PC-3 (cell line): ENCODE data around the gene TENM4. TPM values are rescaled to one million over a fixed set of nuclear protein-coding genes. Genes with fewer than 3 reads are reported as not detected.

Source experiments
- ATAC-seq: fragments of 200-7000 bp; cut with Tn5 transposase; 2 replicates; pipeline ENCODE4 v1.9.1; 2020; ENCODE audit warnings: mild to moderate bottlenecking, moderate library complexity
- BruUV-seq: library from RNA; stranded (reverse); fragments of 400-500 nt; replicated peaks from 2 replicates; lab custom pipeline; 2021; lab: Mats Ljungman, UMichigan
- CTCF ChIA-PET: fragments of 300-600 bp; sonication (Branson Sonifier 250); formaldehyde crosslinking; loops from one replicate; lab custom pipeline; 2022; ENCODE audit warnings: antibody characterized with exemption; lab: Charles Lee
- POLR2A ChIA-PET: fragments of 300-600 bp; sonication (Branson Sonifier 250); formaldehyde crosslinking; loops from one replicate; lab custom pipeline; 2022; ENCODE audit warnings: antibody characterized with exemption; ENCODE audit not compliant: unreplicated experiment; lab: Charles Lee
- DNase-seq: peaks from one replicate; pipeline ENCODE4 v3.0.0-alpha.2; 2015
- H2AFZ ChIP-seq: fragments of 300-600 bp; sonication (generic); 2 replicates; pipeline ENCODE4 v1.6.0; 2016; ENCODE audit warnings: antibody characterized with exemption, low read length
- H3F3A ChIP-seq: fragments of 300-600 bp; sonication (generic); one replicate; pipeline ENCODE4 v1.6.0; 2017; ENCODE audit warnings: antibody characterized with exemption, low read length, control low read depth, mild to moderate bottlenecking; ENCODE audit not compliant: unreplicated experiment
- H3K27ac ChIP-seq: fragments of 300-600 bp; sonication (generic); 2 replicates; pipeline ENCODE4 v1.5.1; 2016; ENCODE audit warnings: mild to moderate bottlenecking, low read length
- H3K27me3 ChIP-seq: fragments of 300-600 bp; sonication (generic); 2 replicates; pipeline ENCODE4 v1.6.1; 2016; ENCODE audit warnings: low read length, mixed read lengths
- H3K36me3 ChIP-seq: fragments of 300-600 bp; sonication (generic); 2 replicates; pipeline ENCODE4 v1.6.1; 2016; ENCODE audit warnings: low read depth, mixed run types, low read length, mixed read lengths
- H3K4me1 ChIP-seq: fragments of 300-600 bp; sonication (generic); 2 replicates; pipeline ENCODE4 v1.5.1; 2016; ENCODE audit warnings: low read length; ENCODE audit not compliant: insufficient read depth
- H3K4me2 ChIP-seq: fragments of 300-600 bp; sonication (generic); 2 replicates; pipeline ENCODE4 v1.6.0; 2016; ENCODE audit warnings: low read length
- H3K4me3 ChIP-seq: fragments of 300-600 bp; sonication (generic); 2 replicates; pipeline ENCODE4 v1.5.1; 2016; ENCODE audit warnings: mild to moderate bottlenecking, low read length, mixed read lengths
- H3K79me2 ChIP-seq: fragments of 300-600 bp; sonication (generic); 2 replicates; pipeline ENCODE4 v1.6.1; 2017; ENCODE audit warnings: low read length, mixed read lengths
- H3K9ac ChIP-seq: fragments of 300-600 bp; sonication (generic); 2 replicates; pipeline ENCODE4 v1.6.0; 2016; ENCODE audit warnings: mild to moderate bottlenecking, low read length
- H3K9me2 ChIP-seq: fragments of 300-600 bp; sonication (generic); replicated peaks from 2 replicates; pipeline ENCODE4 v1.6.1; 2016; ENCODE audit warnings: mixed run types, low read length, mixed read lengths
- H3K9me3 ChIP-seq: fragments of 300-600 bp; sonication (generic); 2 replicates; pipeline ENCODE4 v1.6.1; 2016; ENCODE audit warnings: low read length, mixed read lengths
- H4K20me1 ChIP-seq: fragments of 300-600 bp; sonication (generic); 2 replicates; pipeline ENCODE4 v1.6.1; 2016; ENCODE audit warnings: low read length, mixed read lengths
- CTCF ChIP-seq: fragments of 300-600 bp; sonication (generic); conservative IDR thresholded peaks from 2 replicates; pipeline ENCODE4 v1.5.1; 2017; ENCODE audit warnings: antibody characterized with exemption, low read depth, mild to moderate bottlenecking, low read length
- EZH2 ChIP-seq: fragments of 300-600 bp; sonication (generic); IDR thresholded peaks from one replicate; pipeline ENCODE4 v1.6.1; 2017; ENCODE audit warnings: antibody characterized with exemption, mild to moderate bottlenecking, low read length; ENCODE audit not compliant: unreplicated experiment
- EZH2phosphoT487 ChIP-seq: fragments of 300-600 bp; sonication (generic); IDR thresholded peaks from 2 replicates; pipeline ENCODE4 v1.6.1; 2018; ENCODE audit warnings: mild to moderate bottlenecking, antibody characterized with exemption, low read length, borderline replicate concordance
- intact Hi-C: fragments of 100-400 bp; cut with micrococcal nuclease; formaldehyde crosslinking; loops from 2 replicates; pipeline ENCODE4 v1.9.0; 2023
- total RNA-seq: library from RNA; depleted of rRNA; stranded (reverse); fragments of >200 nt; gene quantifications from 2 replicates; pipeline ENCODE4 v1.2.3, GENCODE V29; 2014

Gene TENM4
- total RNA-seq, 1 experiment from 2014 or later, result 19.7 TPM

- no peak overlapping the region for H3K27ac ChIP-seq
- TF ChIP-seq CTCF, result no peak
- no peak for TF ChIP-seq EZH2
- TF ChIP-seq EZH2phosphoT487, result no peak
Measured at GRCh38 chr11:79425463-79425862, 15.4 kb downstream of the TENM4 start.

DNA sequence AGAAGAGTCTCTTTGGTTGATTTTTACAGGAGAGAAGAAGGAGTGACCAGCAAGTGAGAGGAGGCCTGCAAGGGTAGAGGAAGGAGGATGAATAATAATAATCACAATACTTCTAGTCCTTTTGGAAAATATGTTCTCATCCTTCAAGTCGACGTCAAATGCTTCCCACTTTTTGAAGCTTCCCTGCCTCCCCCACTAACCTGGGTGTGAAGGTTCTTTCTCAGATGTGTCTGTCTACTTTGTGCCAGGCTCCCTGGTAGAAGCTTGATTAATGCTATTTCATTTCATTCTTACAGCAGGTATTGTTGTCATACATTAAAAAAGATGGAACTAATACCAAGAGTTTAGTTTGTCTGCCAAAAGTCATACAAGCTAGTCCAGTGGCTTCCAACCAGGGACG is 17.1 kb downstream of the TENM4 start:
- Histone ChIP-seq H3K9me2 (no peaks in the 10 kb centered on the region), H3K9ac (no peak overlapping the region), H3K36me3 (no peaks in the 10 kb centered on the region), H4K20me1 (no peaks in the 10 kb centered on the region), H3K4me1 (peaks cover 8% of the 10 kb centered on the region), H3K9me3 (no peaks in the 10 kb centered on the region), H2AFZ (no peak overlapping the region), H3F3A (no peaks in the 10 kb centered on the region), H3K4me2 (no peak overlapping the region), H3K4me3 (no peak overlapping the region), H3K27ac (no peak overlapping the region), H3K79me2 (no peaks in the 10 kb centered on the region), H3K27me3 (no peaks in the 10 kb centered on the region)
- ChIA-PET POLR2A (no interaction called here), CTCF (no interaction called here)
- no peak for DNase-seq
- no peak for ATAC-seq
- intact Hi-C loops, result no loop called here
- BruUV-seq, result no TSS peak
- TF ChIP-seq EZH2, result no peak
- TF ChIP-seq CTCF, result no peak
- TF ChIP-seq EZH2phosphoT487, result no peak

More at GRCh38 chr11:79425463-79425862, 15.4 kb downstream of the TENM4 start:
- Histone ChIP-seq H3K9me2 (0 out of 2 replicates have a peak, but pooled peaks cover 4% of the 10 kb centered on the region), H2AFZ (no peak overlapping the region), H3K27me3 (no peaks in the 10 kb centered on the region), H3K4me3 (no peak overlapping the region), H3K4me2 (no peak overlapping the region), H3F3A (no peaks in the 10 kb centered on the region), H3K79me2 (no peaks in the 10 kb centered on the region), H3K4me1 (no peaks in the 10 kb centered on the region), H3K9ac (no peak overlapping the region), H3K9me3 (no peaks in the 10 kb centered on the region), H4K20me1 (no peaks in the 10 kb centered on the region), H3K36me3 (no peaks in the 10 kb centered on the region)
- BruUV-seq, result no TSS peak
- CTCF ChIA-PET, result no interaction called here
- DNase-seq (no peak), ATAC-seq (no peak)
- POLR2A ChIA-PET, result no interaction called here
- intact Hi-C loops, result no loop called here

GRCh38 chr11:79422866-79423265 is 18.0 kb downstream of the TENM4 start:
- Histone ChIP-seq H3K9me2 (no peaks in the 10 kb centered on the region), H3K4me3 (no peak overlapping the region), H3F3A (no peaks in the 10 kb centered on the region), H2AFZ (no peak overlapping the region), H3K4me2 (no peak overlapping the region), H3K4me1 (peaks cover 12% of the 10 kb centered on the region), H3K79me2 (no peaks in the 10 kb centered on the region), H3K27ac (no peak overlapping the region), H3K36me3 (no peaks in the 10 kb centered on the region), H3K9me3 (no peaks in the 10 kb centered on the region), H4K20me1 (no peaks in the 10 kb centered on the region), H3K27me3 (no peaks in the 10 kb centered on the region), H3K9ac (no peak overlapping the region)
- no TSS peak for BruUV-seq
- POLR2A ChIA-PET, result no interaction called here
- no peak for ATAC-seq
- CTCF ChIA-PET, result interaction anchor here (0.6 kb wide), 1 partner anchor 777 kb away, joined by 3 read pairs; no protein-coding TSS in a partner anchor
- no peak for TF ChIP-seq EZH2
- TF ChIP-seq EZH2phosphoT487, result no peak
- TF ChIP-seq CTCF, result no peak
- intact Hi-C loops, result no loop called here
- DNase-seq, result no peak
